BJ (cell line): ENCODE measurements around the gene IWS1. TPM values are rescaled to one million over a fixed set of nuclear protein-coding genes. Genes with fewer than 3 reads are reported as not detected.

Experiments used
- CTCF ChIA-PET: fragments of 350-600 bp; formaldehyde crosslinking; extraction: SDS; loops from one replicate; lab custom pipeline; 2021; ENCODE audit warnings: antibody characterized with exemption, inconsistent platforms; lab: Yijun Ruan, JAX
- POLR2A ChIA-PET: fragments of 300-600 bp; sonication (Branson Sonifier 250); formaldehyde crosslinking; extraction: SDS; loops from one replicate; lab custom pipeline; 2021; ENCODE audit warnings: antibody characterized with exemption; lab: Charles Lee
- DNase-seq: peaks from one replicate; pipeline ENCODE4 v3.0.0-alpha.2; 2011; ENCODE audit warnings: low read depth
- H3K27me3 ChIP-seq: 2 replicates; pipeline ENCODE4 v1.6.0; 2011; ENCODE audit warnings: low read length; ENCODE audit not compliant: control insufficient read depth, insufficient read depth
- H3K36me3 ChIP-seq: 2 replicates; pipeline ENCODE4 v1.5.1; 2011; ENCODE audit warnings: low read length; ENCODE audit not compliant: control insufficient read depth, insufficient read depth
- H3K4me3 ChIP-seq: 2 replicates; pipeline ENCODE4 v1.5.1; 2011; ENCODE audit warnings: low read depth, mild to moderate bottlenecking, control low read depth, low read length
- CTCF ChIP-seq: IDR thresholded peaks from 2 replicates; pipeline ENCODE4 v1.5.1; 2011; ENCODE audit warnings: low read depth, mild to moderate bottlenecking, control low read depth, inconsistent platforms, low read length, moderate library complexity; ENCODE audit not compliant: insufficient read depth
- polyA plus RNA-seq: library from polyadenylated mRNA; depleted of rRNA; stranded (reverse); fragments of >200 nt; gene quantifications from 2 replicates; pipeline ENCODE4 v1.2.3, GENCODE V29; 2011

IWS1 gene
- polyA plus RNA-seq, 1 experiment = 23.9 TPM

- H3K27me3 ChIP-seq = peaks cover 6% of the 10 kb centered on the region
- POLR2A ChIA-PET = no interaction called here
- no peak overlapping the region for H3K4me3 ChIP-seq
- TF ChIP-seq CTCF = no peak
- no peak for DNase-seq
- H3K36me3 ChIP-seq = no peaks in the 10 kb centered on the region
- CTCF ChIA-PET = interaction anchor here (1.0 kb wide), 1 partner anchor 10 kb away, joined by 3 read pairs; the partner anchor contains the start of gene IWS1
These were observed 10.6 kb upstream of the IWS1 start for GRCh38 chr2:127536707-127537541.

GRCh38 chr2:127535918-127536317, 9.6 kb upstream of the IWS1 start:
- no peaks in the 10 kb centered on the region for H3K36me3 ChIP-seq
- no peak for DNase-seq
- POLR2A ChIA-PET = no interaction called here

GRCh38 chr2:127535422-127535901, 9.2 kb upstream of the IWS1 start, which contains the start of gene MYO7B:
TSS of gene MYO7B (plus strand) at chr2:127535683. CDS start at chr2:127559723, 24,040 bp downstream.
- Histone ChIP-seq H3K36me3 (no peaks in the 10 kb centered on the region), H3K27me3 (peaks cover 2% of the 10 kb centered on the region), H3K4me3 (no peak within 1 kb of the TSS)
- no peak for TF ChIP-seq CTCF
- no peak for DNase-seq
- CTCF ChIA-PET = no interaction called here
- POLR2A ChIA-PET = no interaction called here

More at GRCh38 chr2:127535918-127536317, 9.6 kb upstream of the IWS1 start:
- H3K4me3 ChIP-seq = no peak overlapping the region
- no peak for TF ChIP-seq CTCF
- peaks cover 2% of the 10 kb centered on the region for H3K27me3 ChIP-seq
- CTCF ChIA-PET = no interaction called here

GRCh38 chr2:127532296-127532695, 6.0 kb upstream of the IWS1 start:
- H3K4me3 ChIP-seq = no peak overlapping the region
- no peak for TF ChIP-seq CTCF
- no peak for DNase-seq
- ChIA-PET POLR2A (no interaction called here), CTCF (no interaction called here)
- no peaks in the 10 kb centered on the region for H3K27me3 ChIP-seq
- no peaks in the 10 kb centered on the region for H3K36me3 ChIP-seq

GRCh38 chr2:127531221-127531648, 4.9 kb upstream of the IWS1 start:
- Histone ChIP-seq H3K27me3 (no peaks in the 10 kb centered on the region), H3K4me3 (no peak overlapping the region), H3K36me3 (no peaks in the 10 kb centered on the region)
- ChIA-PET CTCF (no interaction called here), POLR2A (no interaction called here)
- DNase-seq = no peak
- no peak for TF ChIP-seq CTCF
